ENCODE results near the gene FARP1.
"Not testable (repeated sequence)": the region's sequence is repeated elsewhere in the genome, so short reads cannot be mapped to it uniquely, and the experiment has no call there.

Gene FARP1

DNA sequence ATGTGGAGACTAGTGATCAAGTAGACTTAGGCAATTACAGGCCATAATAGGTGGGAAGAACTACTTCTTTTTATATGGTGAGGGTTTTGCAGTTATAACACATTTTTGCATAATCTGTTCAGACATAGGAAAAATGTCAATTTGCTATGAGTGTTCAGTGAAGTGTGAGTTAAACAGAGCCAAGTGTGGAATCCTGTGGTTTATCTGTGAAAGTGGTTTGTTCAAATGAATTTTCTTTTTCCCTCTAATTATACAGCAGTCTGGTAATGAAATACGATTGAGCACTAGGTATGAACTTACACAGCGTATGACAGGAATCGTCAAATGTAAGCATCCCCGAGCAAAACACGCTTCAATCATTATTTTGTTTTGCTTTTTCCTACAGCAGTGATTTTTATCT lies 255.7 kb downstream of the FARP1 start:
- no peaks in the 10 kb centered on the region for H3K4me1 Mint-ChIP-seq
- ATAC-seq = no peak
- no peak for DNase-seq (ENCODE audit: low spot score in 2 of 2)
- H3K9me3 Mint-ChIP-seq = no peaks in the 10 kb centered on the region
- H3K4me3 Mint-ChIP-seq = no peak overlapping the region
- no peaks in the 10 kb centered on the region for H3K36me3 Mint-ChIP-seq
- no peak overlapping the region for H3K27ac Mint-ChIP-seq

DNA sequence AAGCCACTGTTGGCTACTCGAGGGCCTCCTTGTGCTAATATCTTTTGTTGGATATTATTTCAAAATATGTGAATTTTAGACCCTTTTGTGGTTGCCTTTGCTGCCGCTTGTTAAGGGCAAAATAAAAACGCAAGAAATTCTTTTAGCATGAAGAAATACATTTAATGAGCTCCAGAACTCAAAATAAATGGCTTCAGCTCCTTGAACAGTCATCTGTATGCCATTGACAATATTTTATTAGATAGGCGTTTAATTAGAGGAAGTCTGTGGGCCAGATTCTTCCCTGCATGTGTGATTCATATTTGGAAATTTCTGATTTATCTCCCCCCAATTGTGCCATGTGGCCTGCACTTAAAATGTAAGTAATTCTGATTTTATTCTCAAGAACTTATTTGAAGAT lies 256.9 kb downstream of the FARP1 start:
- Mint-ChIP-seq H3K27ac (no peak overlapping the region), H3K4me3 (no peak overlapping the region)
- no peak for DNase-seq (ENCODE audit: low spot score in 2 of 2)

DNA sequence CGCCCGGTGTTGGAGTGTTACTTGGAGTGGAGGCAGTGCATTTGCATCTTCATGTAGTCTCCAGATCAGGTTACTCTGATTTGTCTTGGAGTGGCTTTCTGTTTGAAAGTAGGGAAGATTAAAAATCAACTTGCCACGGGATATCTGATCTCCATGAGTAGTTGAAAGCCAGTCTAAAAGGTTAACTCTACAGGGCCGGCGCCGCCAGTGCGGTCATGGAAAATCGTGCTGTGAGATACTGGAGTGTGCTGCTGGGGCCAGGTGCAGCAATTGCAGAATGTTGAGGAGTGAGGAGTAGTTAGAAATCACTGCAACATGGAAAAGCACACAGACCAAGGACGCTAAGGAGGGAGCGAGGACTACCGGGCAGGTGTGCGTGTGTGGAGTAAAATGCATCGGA lies 259.0 kb downstream of the FARP1 start:
- Mint-ChIP-seq H3K36me3 (no peaks in the 10 kb centered on the region), H3K9me3 (no peaks in the 10 kb centered on the region), H3K4me1 (no peaks in the 10 kb centered on the region), H3K4me3 (no peak overlapping the region), H3K27ac (no peak overlapping the region)
- DNase-seq (ENCODE audit: low spot score in 2 of 2) (no peak), ATAC-seq (no peak)

More for the DNA sequence above, 256.9 kb downstream of the FARP1 start:
- no peaks in the 10 kb centered on the region for H3K36me3 Mint-ChIP-seq
- no peak for ATAC-seq
- no peaks in the 10 kb centered on the region for H3K4me1 Mint-ChIP-seq
- H3K9me3 Mint-ChIP-seq = no peaks in the 10 kb centered on the region

DNA sequence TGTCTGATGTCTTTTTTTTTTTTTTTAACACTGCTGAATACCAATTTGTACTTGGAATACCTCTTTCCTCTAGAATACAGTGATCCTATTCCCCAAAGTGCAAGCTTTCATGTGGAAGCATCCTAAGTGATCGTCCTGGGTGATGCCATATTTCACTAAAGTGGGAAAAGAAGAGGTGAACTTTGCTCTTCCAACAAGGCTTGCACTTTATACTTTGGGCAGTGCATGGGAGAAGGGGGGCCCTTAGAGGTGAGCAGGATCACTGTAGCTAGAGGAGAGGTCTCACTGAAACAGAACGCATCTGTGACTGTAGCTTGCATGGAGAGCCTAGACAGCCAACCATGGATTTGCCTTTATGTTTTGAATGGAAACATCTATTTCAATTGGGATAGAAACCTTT lies 260.2 kb downstream of the FARP1 start:
- no peaks in the 10 kb centered on the region for H3K9me3 Mint-ChIP-seq
- no peaks in the 10 kb centered on the region for H3K36me3 Mint-ChIP-seq
- no peak overlapping the region for H3K4me3 Mint-ChIP-seq
- no peak for ATAC-seq
- H3K27ac Mint-ChIP-seq = no peak overlapping the region
- no peak for DNase-seq (ENCODE audit: low spot score in 2 of 2)
- no peaks in the 10 kb centered on the region for H3K4me1 Mint-ChIP-seq

DNA sequence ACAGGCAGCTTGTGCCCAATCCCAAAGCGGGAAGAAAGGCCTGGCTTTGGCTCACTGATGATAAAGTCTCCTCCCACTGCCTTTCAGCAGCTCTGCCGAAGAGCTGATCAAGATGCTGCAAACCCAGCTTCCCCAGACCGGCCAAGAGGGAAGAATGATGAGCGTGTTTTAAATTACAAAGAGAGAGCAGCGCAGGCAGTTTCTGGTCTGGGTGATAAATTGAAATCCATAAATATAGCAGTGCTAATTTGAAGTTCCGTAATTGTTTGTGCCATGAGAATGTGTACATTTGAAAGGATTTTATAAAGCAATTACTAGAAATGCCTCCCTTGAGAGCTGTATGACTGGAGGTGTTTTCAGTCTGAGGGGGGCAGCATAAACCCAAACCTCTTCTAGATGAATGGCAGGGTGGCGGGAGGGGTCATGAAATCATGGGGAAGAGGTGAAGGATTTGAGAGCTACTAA lies 262.2 kb downstream of the FARP1 start:
- no peaks in the 10 kb centered on the region for H3K9me3 Mint-ChIP-seq
- no peak for ATAC-seq
- no peaks in the 10 kb centered on the region for H3K36me3 Mint-ChIP-seq
- H3K27ac Mint-ChIP-seq = no peak overlapping the region
- H3K4me1 Mint-ChIP-seq = no peaks in the 10 kb centered on the region
- H3K4me3 Mint-ChIP-seq = no peak overlapping the region
- DNase-seq (ENCODE audit: low spot score in 2 of 2) = no peak

DNA sequence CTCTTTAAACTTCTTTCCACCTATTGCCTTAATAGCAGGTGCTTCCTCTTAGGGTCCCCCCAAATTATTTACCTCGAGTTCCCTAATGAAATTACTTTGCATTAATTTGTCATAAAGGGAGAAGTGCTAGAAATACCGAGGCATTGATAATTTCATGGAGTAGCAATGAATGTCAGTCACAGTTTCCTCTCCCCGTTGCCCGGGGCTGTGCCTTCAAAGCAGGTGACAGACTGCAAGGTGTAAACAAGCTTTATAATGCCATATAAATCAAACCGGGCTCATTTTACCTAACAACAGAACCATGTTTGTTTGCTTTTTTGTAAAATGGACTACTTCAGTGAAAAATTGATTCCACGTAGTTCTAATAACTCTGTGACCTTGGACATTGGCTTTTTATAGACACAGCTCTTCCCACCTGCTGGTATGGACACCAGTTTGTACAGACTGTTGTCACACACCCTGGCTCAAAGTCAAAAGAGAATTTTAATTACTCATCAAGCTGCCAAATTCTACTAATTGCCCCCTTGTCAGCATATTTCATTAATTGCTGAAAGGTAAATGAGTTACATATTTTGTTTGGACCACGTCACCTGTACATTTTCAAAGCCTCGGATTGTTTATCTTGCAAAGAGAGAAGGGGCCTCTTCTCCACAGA lies 262.9 kb downstream of the FARP1 start:
- H3K9me3 Mint-ChIP-seq = no peaks in the 10 kb centered on the region
- H3K36me3 Mint-ChIP-seq = no peaks in the 10 kb centered on the region
- no peak overlapping the region for H3K27ac Mint-ChIP-seq
- no peak overlapping the region for H3K4me3 Mint-ChIP-seq
- no peaks in the 10 kb centered on the region for H3K4me1 Mint-ChIP-seq
- no peak for ATAC-seq
- no peak for DNase-seq (ENCODE audit: low spot score in 2 of 2)

DNA sequence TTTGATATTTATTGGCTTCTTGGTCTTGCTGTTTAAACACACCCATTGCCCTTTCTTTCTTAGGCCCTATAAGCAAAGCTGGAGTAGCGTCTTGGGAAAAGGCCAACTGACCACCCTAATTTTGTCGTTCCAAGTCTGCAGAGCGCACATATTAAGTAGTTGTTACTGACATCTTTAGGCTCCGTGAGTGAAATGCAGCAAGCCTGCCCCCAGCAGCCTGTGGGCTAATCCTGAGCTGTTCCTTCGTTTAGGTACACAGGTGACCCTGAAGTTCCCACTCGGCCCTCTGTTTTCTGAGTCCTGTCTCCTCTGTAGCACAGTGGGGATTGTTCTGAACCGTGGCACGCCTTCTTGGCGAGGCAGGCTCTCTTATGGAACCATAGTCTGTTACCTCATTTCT lies 263.5 kb downstream of the FARP1 start:
- DNase-seq (ENCODE audit: low spot score in 2 of 2) = no peak
- no peak overlapping the region for H3K4me3 Mint-ChIP-seq
- no peak overlapping the region for H3K27ac Mint-ChIP-seq
- no peaks in the 10 kb centered on the region for H3K36me3 Mint-ChIP-seq
- no peaks in the 10 kb centered on the region for H3K9me3 Mint-ChIP-seq
- no peaks in the 10 kb centered on the region for H3K4me1 Mint-ChIP-seq
- no peak for ATAC-seq

DNA sequence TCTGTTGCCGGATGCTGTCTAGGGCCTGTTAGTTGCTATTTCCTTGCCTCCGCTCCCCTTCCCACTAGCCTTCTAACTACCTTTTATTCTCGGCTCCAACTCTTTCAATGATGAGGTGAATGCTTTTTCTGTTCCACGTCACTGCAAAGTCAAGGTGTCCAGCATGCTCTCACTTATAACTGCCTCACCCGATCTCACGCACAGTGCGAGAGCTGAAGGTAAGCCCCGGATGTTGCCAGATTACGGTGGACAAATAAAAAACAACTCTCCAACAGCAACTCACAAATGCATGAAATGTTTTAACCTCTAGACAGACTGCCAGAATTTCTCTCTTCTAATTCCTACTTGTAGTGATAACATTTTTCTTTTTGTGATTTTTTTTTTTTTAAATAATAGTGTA lies 264.1 kb downstream of the FARP1 start:
- no peak for DNase-seq (ENCODE audit: low spot score in 2 of 2)
- Mint-ChIP-seq H3K27ac (no peak overlapping the region), H3K4me1 (no peaks in the 10 kb centered on the region), H3K9me3 (no peaks in the 10 kb centered on the region), H3K36me3 (no peaks in the 10 kb centered on the region), H3K4me3 (no peak overlapping the region)
- ATAC-seq = no peak

DNA sequence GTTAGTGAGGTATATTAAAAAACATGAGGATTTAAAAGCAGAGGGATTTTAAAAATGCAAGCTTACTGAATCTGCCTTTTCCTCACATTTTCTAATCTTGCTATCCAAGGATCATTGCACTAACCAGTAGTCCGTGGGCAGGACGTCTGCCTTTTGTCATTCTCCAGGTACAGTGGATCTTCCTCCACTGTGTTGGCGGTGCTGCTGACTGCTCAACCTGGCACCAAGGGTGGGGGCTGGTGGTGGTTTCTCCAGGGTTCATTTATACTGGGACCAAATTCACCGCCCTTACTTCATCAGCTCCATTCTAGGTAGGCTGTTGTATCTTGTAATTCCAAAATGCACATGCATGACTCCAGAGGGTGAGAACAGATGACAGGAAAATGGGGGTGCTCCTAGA lies 264.7 kb downstream of the FARP1 start:
- no peak overlapping the region for H3K4me3 Mint-ChIP-seq
- H3K36me3 Mint-ChIP-seq = no peaks in the 10 kb centered on the region
- DNase-seq (ENCODE audit: low spot score in 2 of 2) (no peak), ATAC-seq (no peak)
- no peaks in the 10 kb centered on the region for H3K4me1 Mint-ChIP-seq
- H3K9me3 Mint-ChIP-seq = no peaks in the 10 kb centered on the region
- no peak overlapping the region for H3K27ac Mint-ChIP-seq

DNA sequence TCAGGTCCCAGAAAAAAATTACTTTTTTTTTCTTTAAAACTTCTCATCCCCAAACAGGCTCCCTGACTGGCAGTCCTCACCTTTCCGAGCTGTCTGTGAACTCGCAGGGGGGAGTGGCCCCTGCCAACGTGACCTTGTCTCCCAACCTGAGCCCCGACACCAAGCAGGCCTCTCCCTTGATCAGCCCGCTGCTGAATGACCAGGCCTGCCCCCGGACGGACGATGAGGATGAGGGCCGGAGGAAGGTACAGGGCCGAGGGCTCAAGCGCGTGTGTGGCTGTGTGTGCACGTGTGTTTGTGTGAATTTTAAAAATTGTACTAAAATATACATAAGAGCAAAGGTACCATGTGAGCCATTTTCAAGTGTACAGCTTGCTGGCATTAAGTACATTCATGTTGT lies 266.4 kb downstream of the FARP1 start:
- H3K27ac Mint-ChIP-seq = no peak overlapping the region
- H3K4me1 Mint-ChIP-seq = no peaks in the 10 kb centered on the region
- no peaks in the 10 kb centered on the region for H3K9me3 Mint-ChIP-seq
- no peak overlapping the region for H3K4me3 Mint-ChIP-seq
- no peaks in the 10 kb centered on the region for H3K36me3 Mint-ChIP-seq
- ATAC-seq (no peak), DNase-seq (ENCODE audit: low spot score in 2 of 2) (no peak)

DNA sequence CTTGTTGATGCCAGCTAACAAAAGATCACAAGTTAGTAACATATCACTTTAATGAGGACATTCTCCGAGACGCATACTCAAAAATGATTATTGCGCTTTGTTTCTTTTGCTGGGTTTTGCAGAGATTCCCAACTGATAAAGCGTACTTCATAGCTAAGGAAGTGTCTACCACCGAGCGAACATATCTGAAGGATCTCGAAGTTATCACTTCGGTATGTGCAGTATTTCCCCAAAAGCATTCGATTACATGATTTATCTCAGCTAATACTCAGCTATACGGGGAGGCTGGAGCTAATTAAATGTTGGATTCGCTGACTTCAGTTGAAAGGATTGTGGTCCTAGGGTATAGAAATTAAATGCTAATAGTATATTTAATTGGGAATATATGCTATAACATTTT lies 267.7 kb downstream of the FARP1 start:
- Mint-ChIP-seq H3K4me1 (no peaks in the 10 kb centered on the region), H3K9me3 (no peaks in the 10 kb centered on the region), H3K36me3 (no peaks in the 10 kb centered on the region), H3K27ac (no peak overlapping the region), H3K4me3 (no peak overlapping the region)
- ATAC-seq (no peak), DNase-seq (ENCODE audit: low spot score in 2 of 2) (no peak)

DNA sequence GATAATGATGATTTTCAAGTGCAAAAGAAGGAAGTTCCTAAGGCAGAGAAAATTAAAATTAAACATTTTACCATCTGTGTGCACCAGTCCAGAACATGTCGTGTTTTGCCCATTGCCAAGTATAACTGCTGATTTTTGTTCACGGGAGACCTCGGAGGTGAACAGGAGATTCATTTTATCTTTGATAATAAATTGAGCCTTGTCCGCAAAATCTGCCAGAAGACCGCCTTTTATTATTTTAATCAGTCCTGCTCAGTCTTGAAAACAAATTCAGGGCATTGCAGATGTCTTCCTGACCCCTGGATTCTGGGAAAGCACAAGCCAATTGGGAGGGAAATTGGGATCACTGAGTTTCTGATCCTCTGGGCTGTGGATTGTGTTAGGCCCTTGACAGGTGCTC lies 268.1 kb downstream of the FARP1 start:
- no peak for ATAC-seq
- H3K36me3 Mint-ChIP-seq = no peaks in the 10 kb centered on the region
- H3K27ac Mint-ChIP-seq = no peak overlapping the region
- no peaks in the 10 kb centered on the region for H3K9me3 Mint-ChIP-seq
- no peaks in the 10 kb centered on the region for H3K4me1 Mint-ChIP-seq
- H3K4me3 Mint-ChIP-seq = no peak overlapping the region
- no peak for DNase-seq (ENCODE audit: low spot score in 2 of 2)

DNA sequence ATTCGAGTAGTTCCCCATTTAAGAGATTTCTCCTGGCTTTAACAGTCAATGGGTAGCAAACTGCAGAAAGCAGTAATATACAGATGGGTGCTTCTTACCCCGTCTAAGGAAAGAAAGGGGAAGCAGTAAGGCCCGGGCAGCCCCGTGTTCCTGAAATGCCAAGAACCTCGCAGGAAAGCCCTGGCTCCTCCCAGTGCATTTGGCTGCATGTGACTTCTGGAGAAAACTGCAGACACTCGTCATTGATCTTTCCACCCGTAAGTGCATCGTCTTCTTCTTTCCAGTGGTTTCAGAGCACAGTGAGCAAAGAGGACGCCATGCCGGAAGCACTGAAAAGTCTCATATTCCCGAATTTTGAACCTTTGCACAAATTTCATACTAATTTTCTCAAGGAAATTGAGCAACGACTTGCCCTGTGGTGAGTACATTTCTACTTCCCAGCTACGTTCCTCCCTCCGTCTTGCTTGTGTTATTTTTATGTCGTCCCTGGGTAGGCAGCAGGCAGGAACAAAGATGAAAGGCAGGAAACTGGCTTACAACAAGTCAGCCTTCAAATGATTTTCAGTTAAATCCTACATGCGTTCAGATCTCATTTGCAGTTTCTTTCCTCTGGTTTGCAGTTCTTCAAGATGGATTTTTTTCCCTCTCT lies 268.8 kb downstream of the FARP1 start:
- H3K9me3 Mint-ChIP-seq = peaks cover under 1% of the 10 kb centered on the region
- H3K4me1 Mint-ChIP-seq = no peaks in the 10 kb centered on the region
- H3K27ac Mint-ChIP-seq = no peak overlapping the region
- H3K36me3 Mint-ChIP-seq = no peaks in the 10 kb centered on the region
- H3K4me3 Mint-ChIP-seq = no peak overlapping the region
- no peak for DNase-seq (ENCODE audit: low spot score in 2 of 2)
- ATAC-seq = no peak

DNA sequence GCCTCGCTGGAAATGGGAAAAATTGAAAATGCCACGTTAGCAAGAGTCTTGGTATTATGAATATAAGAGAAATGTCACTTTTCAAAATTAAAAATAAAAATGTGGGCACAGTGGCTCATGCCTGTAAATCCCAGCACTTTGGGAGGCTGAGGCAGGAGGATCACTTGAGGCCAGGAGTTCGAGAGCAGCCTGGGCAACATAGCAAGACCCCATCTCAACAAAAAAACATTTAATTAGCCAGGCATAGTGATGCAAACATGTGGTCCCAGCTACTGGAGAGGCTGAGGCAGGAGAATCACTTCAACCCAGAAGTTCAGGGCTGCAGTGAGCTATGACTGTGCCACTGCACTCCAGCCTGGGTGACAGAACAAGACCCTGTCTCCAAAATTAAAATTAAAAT lies 270.4 kb downstream of the FARP1 start:
- H3K9me3 Mint-ChIP-seq; H3K27ac Mint-ChIP-seq; H3K4me3 Mint-ChIP-seq; H3K36me3 Mint-ChIP-seq; DNase-seq (ENCODE audit: low spot score in 2 of 2); H3K4me1 Mint-ChIP-seq; ATAC-seq: not testable (repeated sequence)

DNA sequence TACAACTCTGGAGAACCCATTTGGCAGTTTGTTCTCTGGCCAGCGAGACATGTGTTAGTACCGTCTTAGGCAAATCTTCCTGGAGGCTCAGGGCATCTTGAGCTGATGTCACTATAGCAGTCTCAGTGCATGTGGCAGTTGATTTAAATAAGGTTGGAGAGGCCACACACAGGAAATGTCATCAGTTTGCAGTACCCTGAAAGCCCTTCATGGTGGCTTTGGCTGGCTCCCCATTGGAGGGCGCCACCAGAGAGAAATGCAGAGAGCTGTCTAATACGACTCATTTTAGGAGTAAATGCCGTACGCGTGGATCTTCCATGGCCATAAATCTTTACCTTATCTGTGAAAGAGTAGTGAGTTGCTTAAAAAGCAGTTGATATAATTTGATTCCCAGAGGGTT lies 270.9 kb downstream of the FARP1 start:
- no peak overlapping the region for H3K4me3 Mint-ChIP-seq
- ATAC-seq (no peak), DNase-seq (ENCODE audit: low spot score in 2 of 2) (no peak)
- no peaks in the 10 kb centered on the region for H3K36me3 Mint-ChIP-seq
- H3K9me3 Mint-ChIP-seq = peaks cover 5% of the 10 kb centered on the region
- H3K27ac Mint-ChIP-seq = no peak overlapping the region
- H3K4me1 Mint-ChIP-seq = no peaks in the 10 kb centered on the region

DNA sequence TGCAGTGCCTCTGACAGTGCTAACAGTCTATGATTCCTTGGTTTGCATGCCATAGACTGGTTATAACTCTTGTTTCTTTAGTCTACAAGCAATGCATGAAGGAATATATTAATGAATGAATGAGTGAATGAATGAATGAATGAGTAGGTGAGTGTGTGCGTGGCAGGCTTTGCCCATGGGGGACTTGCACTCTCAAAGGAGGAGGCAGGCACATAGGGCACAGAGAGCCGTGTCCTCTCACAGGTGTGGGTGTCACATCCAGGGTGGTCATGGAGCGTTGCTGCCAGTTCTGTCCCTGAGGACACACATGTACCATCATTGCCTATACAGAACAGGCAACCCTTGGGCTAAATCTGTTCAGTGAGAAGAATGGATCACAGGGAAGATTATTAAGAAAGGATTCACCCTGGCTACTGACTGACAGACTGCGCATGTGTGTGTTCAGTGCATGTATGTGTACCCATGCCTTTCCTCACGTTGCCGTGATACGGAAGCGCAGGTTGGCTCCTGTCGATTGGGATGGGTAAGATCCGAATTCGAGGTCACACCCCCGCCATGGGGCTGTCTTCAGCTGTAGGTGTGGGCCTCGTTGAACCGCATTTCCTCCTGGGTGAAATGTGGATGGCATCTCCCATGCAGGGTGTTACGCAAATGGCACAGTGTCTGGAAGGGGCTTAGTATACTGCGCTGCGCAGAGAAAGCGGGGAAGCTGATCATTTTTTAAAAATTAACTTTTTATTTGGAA lies 272.6 kb downstream of the FARP1 start:
- H3K36me3 Mint-ChIP-seq = no peaks in the 10 kb centered on the region
- peaks cover 5% of the 10 kb centered on the region for H3K9me3 Mint-ChIP-seq
- H3K27ac Mint-ChIP-seq = no peak overlapping the region
- no peaks in the 10 kb centered on the region for H3K4me1 Mint-ChIP-seq
- ATAC-seq (no peak), DNase-seq (ENCODE audit: low spot score in 2 of 2) (no peak)
- no peak overlapping the region for H3K4me3 Mint-ChIP-seq

Data from stimulated activated effector memory CD8-positive, alpha-beta T cell treated with anti-CD3 and anti-CD28 coated beads, Interleukin-12 subunit alpha, Interleukin-12 subunit beta, amount 100 ng/mL, for 72 hours (primary cell).